Measurements from ENCODE around the gene ADTRP.
A peak's percentile ranks its signal among the peaks of the same experiment; 100 is the strongest.

ADTRP gene

DNA sequence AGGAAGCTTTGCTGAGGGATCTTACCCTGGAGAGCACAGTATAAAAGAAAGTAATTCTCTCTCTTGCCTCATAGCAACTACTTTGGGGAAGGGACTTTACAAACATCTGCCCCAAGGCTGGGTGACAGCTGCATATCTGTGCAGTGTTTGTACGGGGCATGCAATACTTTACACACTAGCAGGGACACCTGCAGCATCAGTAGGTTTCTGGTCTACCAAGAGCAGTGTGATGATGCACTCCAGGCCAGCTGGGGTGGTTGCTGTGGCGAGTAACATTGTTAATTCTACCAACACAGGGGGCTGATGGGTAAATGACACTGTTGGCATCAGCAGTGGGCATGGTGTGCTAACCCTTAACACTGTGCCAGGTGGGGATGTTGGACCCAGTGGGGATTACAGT is 48.0 kb downstream of the ADTRP start:
- Histone ChIP-seq H3K27me3 (ENCODE audit: insufficient read depth, low read depth) (no peaks in the 10 kb centered on the region), H2AFZ (ENCODE audit: low read depth) (no peak overlapping the region), H3K36me3 (ENCODE audit: insufficient read depth) (no peaks in the 10 kb centered on the region), H3K4me3 (IDR thresholded peaks at IDR 0.05; ENCODE audit: insufficient read depth, low read depth, low read length) (no peak overlapping the region), H4K20me1 (ENCODE audit: insufficient read depth) (no peaks in the 10 kb centered on the region), H3K9ac (peak overlapping the region; percentile 77), H3K79me2 (ENCODE audit: insufficient read depth, low read depth) (no peaks in the 10 kb centered on the region), H3K4me1 (ENCODE audit: low read depth, poor library complexity, severe bottlenecking) (peaks cover 92% of the 10 kb centered on the region), H3K27ac (peak overlapping the region; percentile 98), H3K4me2 (peak overlapping the region; percentile 71)
- TF ChIP-seq, protein P1, sequence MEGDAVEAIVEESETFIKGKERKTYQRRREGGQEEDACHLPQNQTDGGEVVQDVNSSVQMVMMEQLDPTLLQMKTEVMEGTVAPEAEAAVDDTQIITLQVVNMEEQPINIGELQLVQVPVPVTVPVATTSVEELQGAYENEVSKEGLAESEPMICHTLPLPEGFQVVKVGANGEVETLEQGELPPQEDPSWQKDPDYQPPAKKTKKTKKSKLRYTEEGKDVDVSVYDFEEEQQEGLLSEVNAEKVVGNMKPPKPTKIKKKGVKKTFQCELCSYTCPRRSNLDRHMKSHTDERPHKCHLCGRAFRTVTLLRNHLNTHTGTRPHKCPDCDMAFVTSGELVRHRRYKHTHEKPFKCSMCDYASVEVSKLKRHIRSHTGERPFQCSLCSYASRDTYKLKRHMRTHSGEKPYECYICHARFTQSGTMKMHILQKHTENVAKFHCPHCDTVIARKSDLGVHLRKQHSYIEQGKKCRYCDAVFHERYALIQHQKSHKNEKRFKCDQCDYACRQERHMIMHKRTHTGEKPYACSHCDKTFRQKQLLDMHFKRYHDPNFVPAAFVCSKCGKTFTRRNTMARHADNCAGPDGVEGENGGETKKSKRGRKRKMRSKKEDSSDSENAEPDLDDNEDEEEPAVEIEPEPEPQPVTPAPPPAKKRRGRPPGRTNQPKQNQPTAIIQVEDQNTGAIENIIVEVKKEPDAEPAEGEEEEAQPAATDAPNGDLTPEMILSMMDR (conservative IDR thresholded peaks at IDR 0.05; ENCODE audit: low read depth, low read length): no peak

DNA sequence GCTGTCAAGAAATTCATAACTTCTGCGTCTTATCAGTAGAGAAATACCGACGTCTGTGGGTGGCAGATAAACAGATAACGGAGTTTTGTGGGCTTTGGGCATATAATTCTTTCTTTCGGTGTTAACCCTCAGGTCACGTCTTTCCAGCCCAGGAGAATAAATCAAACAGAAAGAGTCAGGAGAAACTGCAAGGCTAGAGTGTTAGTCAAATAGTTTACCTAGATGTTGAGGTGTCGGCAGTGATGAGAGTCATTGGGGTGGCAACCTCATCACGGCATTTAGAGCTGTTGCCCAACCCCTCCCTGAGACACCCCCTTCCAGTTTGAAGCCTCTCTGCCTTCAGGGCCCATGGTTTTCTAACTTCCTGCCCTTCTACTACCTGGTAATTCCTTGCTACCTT is 49.5 kb downstream of the ADTRP start:
- H3K4me1 ChIP-seq (ENCODE audit: low read depth, poor library complexity, severe bottlenecking): peaks cover 92% of the 10 kb centered on the region
- TF ChIP-seq, protein P1 (conservative IDR thresholded peaks at IDR 0.05; ENCODE audit: low read depth, low read length): no peak
- H3K9ac ChIP-seq: no peak overlapping the region
- peak overlapping the region; percentile 98 for H3K27ac ChIP-seq
- H3K4me2 ChIP-seq: no peak overlapping the region
- no peaks in the 10 kb centered on the region for H3K27me3 ChIP-seq (ENCODE audit: insufficient read depth, low read depth)
- peaks cover 2% of the 10 kb centered on the region; the same call in 1 of the 2 replicates for H3K79me2 ChIP-seq (ENCODE audit: insufficient read depth, low read depth)
- no peaks in the 10 kb centered on the region for H3K36me3 ChIP-seq (ENCODE audit: insufficient read depth)
- no peak overlapping the region for H2AFZ ChIP-seq (ENCODE audit: low read depth)
- no peaks in the 10 kb centered on the region for H4K20me1 ChIP-seq (ENCODE audit: insufficient read depth)
- H3K4me3 ChIP-seq (IDR thresholded peaks at IDR 0.05; ENCODE audit: insufficient read depth, low read depth, low read length): no peak overlapping the region

DNA sequence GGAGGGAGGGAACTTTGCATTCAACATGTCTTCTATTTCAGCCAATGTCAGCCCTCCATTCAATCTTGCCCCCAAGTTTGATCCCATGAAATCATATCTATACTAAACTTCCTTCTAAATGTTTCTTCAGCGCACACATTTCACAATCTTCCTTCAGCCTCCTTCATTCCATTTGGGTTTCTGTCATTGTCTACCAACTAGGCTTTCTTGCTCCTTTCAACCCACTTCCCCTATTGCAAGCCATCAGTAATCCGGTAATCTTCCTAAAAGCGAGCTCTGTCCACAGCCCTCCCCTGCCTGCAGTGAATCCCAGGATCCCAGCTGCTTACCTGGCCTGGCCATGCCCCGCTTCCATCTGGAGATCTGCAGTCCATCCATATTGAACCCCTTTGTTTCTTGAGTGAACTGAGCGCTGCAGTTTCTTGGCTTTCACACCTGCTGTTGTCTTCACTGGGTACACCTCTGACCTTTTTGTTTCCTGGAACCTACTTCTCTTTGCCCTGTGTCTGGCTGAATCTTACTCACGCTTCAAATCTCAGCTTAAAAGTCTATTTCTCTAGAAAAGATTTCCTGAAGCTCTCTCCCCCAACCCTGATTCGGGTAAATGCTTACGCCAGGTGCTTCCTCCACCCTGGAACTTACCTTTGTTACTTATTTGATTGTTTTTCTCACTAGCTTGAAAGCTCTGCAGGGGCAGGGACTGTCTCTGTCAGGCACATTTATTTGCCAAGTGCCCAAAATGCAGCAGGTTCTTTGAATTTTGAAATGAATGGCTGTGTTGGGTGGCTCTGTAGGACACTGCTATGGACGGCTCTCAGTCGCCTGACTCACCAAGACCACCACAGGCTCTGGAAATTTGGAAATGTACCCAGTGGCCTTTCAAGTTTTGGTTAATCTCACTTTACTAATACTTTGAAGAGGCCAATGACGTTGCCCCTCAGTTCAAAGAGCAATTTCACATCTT is 50.3 kb downstream of the ADTRP start:
- no peak overlapping the region for H2AFZ ChIP-seq (ENCODE audit: low read depth)
- TF ChIP-seq, protein P1 (conservative IDR thresholded peaks at IDR 0.05; ENCODE audit: low read depth, low read length): no peak

DNA sequence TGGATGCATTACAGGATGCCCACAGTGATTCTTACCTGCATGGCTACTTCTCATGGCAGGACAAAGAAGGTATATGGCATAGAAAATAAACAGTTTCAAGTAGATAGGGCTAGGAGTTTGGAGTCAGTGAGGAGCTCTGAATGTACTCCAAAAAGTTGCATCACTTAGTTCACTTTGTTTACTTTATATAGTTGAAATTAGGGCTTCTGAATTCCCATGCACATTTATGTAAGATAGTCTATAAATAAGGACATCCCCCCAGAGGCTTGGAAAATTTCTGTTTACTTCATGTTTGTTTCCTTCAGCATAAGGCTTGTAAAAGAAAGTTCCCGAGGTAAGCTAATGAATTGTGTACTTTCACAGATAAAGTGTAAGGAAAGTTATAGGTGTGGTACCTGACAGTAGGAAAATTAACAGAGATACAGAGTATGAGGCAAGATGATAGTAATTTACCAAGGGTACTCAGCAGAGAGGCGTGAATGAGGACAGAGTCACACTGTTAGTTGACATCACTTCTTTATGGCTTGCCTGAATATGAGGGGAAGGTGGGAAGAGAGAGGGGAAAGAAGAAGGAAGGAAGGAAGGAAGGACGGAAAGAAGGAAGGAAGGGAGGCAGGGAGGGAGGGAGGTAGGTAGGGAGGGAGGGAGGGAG is 51.1 kb downstream of the ADTRP start:
- Histone ChIP-seq H3K4me2 (no peak overlapping the region), H3K9ac (no peak overlapping the region), H3K27ac (no peak overlapping the region; the same call in 1 of the 2 replicates), H3K79me2 (ENCODE audit: insufficient read depth, low read depth) (peaks cover 4% of the 10 kb centered on the region; the same call in 1 of the 2 replicates), H3K4me3 (IDR thresholded peaks at IDR 0.05; ENCODE audit: insufficient read depth, low read depth, low read length) (no peak overlapping the region), H4K20me1 (ENCODE audit: insufficient read depth) (no peaks in the 10 kb centered on the region), H3K4me1 (ENCODE audit: low read depth, poor library complexity, severe bottlenecking) (peaks cover 92% of the 10 kb centered on the region), H3K27me3 (ENCODE audit: insufficient read depth, low read depth) (no peaks in the 10 kb centered on the region), H3K36me3 (ENCODE audit: insufficient read depth) (no peaks in the 10 kb centered on the region), H2AFZ (ENCODE audit: low read depth) (no peak overlapping the region)
- TF ChIP-seq, protein P1 (conservative IDR thresholded peaks at IDR 0.05; ENCODE audit: low read depth, low read length): no peak

More for the DNA sequence above, 50.3 kb downstream of the ADTRP start:
- no peaks in the 10 kb centered on the region for H4K20me1 ChIP-seq (ENCODE audit: insufficient read depth)
- H3K9ac ChIP-seq: no peak overlapping the region
- peaks cover 92% of the 10 kb centered on the region for H3K4me1 ChIP-seq (ENCODE audit: low read depth, poor library complexity, severe bottlenecking)
- peak overlapping the region; percentile 98; the same call in 1 of the 2 replicates for H3K27ac ChIP-seq
- H3K36me3 ChIP-seq (ENCODE audit: insufficient read depth): no peaks in the 10 kb centered on the region
- H3K4me3 ChIP-seq (IDR thresholded peaks at IDR 0.05; ENCODE audit: insufficient read depth, low read depth, low read length): no peak overlapping the region
- H3K27me3 ChIP-seq (ENCODE audit: insufficient read depth, low read depth): no peaks in the 10 kb centered on the region
- H3K79me2 ChIP-seq (ENCODE audit: insufficient read depth, low read depth): peaks cover 4% of the 10 kb centered on the region; the same call in 1 of the 2 replicates
- H3K4me2 ChIP-seq: peak overlapping the region; percentile 16; the same call in 1 of the 2 replicates

Measured in KMS-11 (cell line).